Vagina (tissue), 2 donors: ENCODE data around the gene CCSER1. TPM values are rescaled to one million over a fixed set of nuclear protein-coding genes. Genes with fewer than 3 reads are reported as not detected.
"Not testable (repeated sequence)": the region's sequence is repeated elsewhere in the genome, so short reads cannot be mapped to it uniquely, and the experiment has no call there.

Source experiments
- DNase-seq, 2 donors: peaks; one replicate each; pipeline ENCODE4 v3.0.0-alpha.2; 2017; ENCODE audit errors: extremely low spot score in 2 of 2
- H3K27ac ChIP-seq: fragments of 200-600 bp; sonication (generic); one replicate; pipeline ENCODE4 v1.5.1; 2019
- H3K27me3 ChIP-seq: fragments of 200-600 bp; sonication (generic); one replicate; pipeline ENCODE4 v1.5.1; 2019
- H3K36me3 ChIP-seq, 2 donors: fragments of 200-600 bp; sonication (generic); one replicate each; pipeline ENCODE4 v1.5.1; 2017 to 2019
- H3K4me1 ChIP-seq: fragments of 200-600 bp; sonication (generic); one replicate; pipeline ENCODE4 v1.5.1; 2019
- H3K4me3 ChIP-seq, 2 donors: fragments of 200-600 bp; sonication (generic); 1 replicate in 1 of 2; 2 replicates in 1 of 2; pipeline ENCODE4 v1.5.1; 2016 to 2019
- H3K9me3 ChIP-seq: fragments of 200-600 bp; sonication (generic); one replicate; pipeline ENCODE4 v1.5.1; 2019
- POLR2A ChIP-seq, 2 donors: fragments of 450-650 bp; IDR thresholded peaks; one replicate each; pipeline ENCODE4 v1.6.1; 2017; ENCODE audit warnings: antibody characterized with exemption in 2 of 2, mild to moderate bottlenecking in 2 of 2, moderate library complexity in 2 of 2
- POLR2AphosphoS5 ChIP-seq, 2 donors: sonication (generic); formaldehyde crosslinking; IDR thresholded peaks; one replicate each; pipeline ENCODE4 v1.9.0; 2017; ENCODE audit warnings: antibody characterized with exemption in 2 of 2, mild to moderate bottlenecking in 2 of 2, low read depth in 1 of 2; ENCODE audit not compliant: insufficient read depth in 1 of 2
- intact Hi-C: fragments of 100-400 bp; cut with DNase I; formaldehyde crosslinking; loops from one replicate; pipeline ENCODE4 v1.15.1; 2023
- total RNA-seq: library from RNA; depleted of rRNA; stranded (reverse); fragments of >200 nt; gene quantifications from one replicate; pipeline ENCODE4 v1.2.3, GENCODE V29; 2016
- TF ChIP-seq, protein P1 (sequence below), 3 experiments: fragments of 450-650 bp in 2 of 3; fragments of 200-600 bp in 1 of 3; sonication (generic) in 1 of 3; IDR thresholded peaks; one replicate each; pipeline ENCODE4 v1.5.1; 2017 to 2019; ENCODE audit warnings: antibody characterized with exemption in 3 of 3, mild to moderate bottlenecking in 2 of 3, moderate library complexity in 2 of 3

CCSER1 gene
- total RNA-seq, 1 donor from 2014 or later: 8.1 TPM

DNA sequence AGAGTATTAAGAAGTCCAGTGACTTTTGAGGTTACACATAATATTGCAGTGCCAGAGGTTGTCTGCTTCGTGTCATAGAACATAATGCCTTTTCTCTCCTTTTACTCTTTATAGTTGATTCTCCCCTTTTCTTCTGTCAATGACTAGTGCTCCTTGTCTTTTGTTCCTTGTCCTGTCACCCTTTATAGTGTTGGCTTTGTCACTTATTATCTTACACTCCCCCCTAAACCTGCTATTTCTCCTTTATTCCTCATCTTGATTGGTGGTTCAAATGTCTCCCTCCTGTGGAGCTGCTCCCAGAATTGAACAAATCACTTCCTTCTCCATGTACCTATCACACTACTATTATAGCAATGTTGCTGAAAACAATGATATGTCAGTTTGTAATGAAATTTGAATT lies 1320.0 kb downstream of the CCSER1 start:
- H3K4me3 ChIP-seq: no peak overlapping the region
- TF ChIP-seq, protein P1, sequence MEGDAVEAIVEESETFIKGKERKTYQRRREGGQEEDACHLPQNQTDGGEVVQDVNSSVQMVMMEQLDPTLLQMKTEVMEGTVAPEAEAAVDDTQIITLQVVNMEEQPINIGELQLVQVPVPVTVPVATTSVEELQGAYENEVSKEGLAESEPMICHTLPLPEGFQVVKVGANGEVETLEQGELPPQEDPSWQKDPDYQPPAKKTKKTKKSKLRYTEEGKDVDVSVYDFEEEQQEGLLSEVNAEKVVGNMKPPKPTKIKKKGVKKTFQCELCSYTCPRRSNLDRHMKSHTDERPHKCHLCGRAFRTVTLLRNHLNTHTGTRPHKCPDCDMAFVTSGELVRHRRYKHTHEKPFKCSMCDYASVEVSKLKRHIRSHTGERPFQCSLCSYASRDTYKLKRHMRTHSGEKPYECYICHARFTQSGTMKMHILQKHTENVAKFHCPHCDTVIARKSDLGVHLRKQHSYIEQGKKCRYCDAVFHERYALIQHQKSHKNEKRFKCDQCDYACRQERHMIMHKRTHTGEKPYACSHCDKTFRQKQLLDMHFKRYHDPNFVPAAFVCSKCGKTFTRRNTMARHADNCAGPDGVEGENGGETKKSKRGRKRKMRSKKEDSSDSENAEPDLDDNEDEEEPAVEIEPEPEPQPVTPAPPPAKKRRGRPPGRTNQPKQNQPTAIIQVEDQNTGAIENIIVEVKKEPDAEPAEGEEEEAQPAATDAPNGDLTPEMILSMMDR (IDR thresholded peaks at IDR 0.05): no peak
- no peak for TF ChIP-seq POLR2A (IDR thresholded peaks at IDR 0.05)
- TF ChIP-seq POLR2AphosphoS5 (IDR thresholded peaks at IDR 0.05; ENCODE audit: insufficient read depth in 1 of 2, low read depth in 1 of 2): no peak
- H3K9me3 ChIP-seq: no peaks in the 10 kb centered on the region
- no peak overlapping the region for H3K27ac ChIP-seq
- no peaks in the 10 kb centered on the region for H3K27me3 ChIP-seq
- no peaks in the 10 kb centered on the region for H3K36me3 ChIP-seq
- no peaks in the 10 kb centered on the region for H3K4me1 ChIP-seq
- intact Hi-C loops: no loop called here
- no peak for DNase-seq

DNA sequence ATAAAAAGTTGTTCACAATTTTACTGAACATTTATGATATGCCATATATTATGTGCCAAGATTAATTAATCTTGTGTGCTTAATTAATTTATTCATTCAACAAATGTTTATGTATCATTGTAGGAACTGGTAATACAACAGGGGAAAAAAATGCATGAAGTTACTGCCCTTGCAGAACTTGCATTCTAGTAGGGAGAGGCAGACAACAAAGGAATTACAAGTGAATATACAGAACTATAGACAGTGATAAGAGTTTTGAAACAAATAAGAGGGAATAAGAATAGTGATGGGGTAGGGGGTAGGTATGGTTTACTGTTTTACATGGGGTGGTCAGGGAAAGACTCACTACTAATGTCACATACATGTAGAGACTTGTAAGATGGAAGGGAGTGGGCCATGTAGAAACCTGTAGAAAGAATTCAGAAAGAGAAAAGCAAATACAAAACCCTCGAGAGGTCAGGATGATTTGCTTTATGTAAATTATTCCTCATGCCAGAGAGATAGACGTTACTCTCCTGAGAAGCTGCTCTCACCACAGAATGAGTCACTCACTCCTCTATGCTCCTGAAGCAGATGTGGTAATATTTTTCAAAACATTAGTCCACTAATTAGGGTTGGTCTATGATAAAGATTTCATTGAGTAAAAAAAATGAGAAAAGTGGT lies 1321.6 kb downstream of the CCSER1 start:
- intact Hi-C loops: no loop called here
- Histone ChIP-seq H3K4me3 (no peak overlapping the region), H3K27me3 (no peaks in the 10 kb centered on the region), H3K36me3 (no peaks in the 10 kb centered on the region), H3K9me3 (no peaks in the 10 kb centered on the region), H3K27ac (no peak overlapping the region), H3K4me1 (no peaks in the 10 kb centered on the region)
- TF ChIP-seq POLR2A (IDR thresholded peaks at IDR 0.05): no peak
- TF ChIP-seq, protein P1 (IDR thresholded peaks at IDR 0.05): no peak
- DNase-seq: no peak

DNA sequence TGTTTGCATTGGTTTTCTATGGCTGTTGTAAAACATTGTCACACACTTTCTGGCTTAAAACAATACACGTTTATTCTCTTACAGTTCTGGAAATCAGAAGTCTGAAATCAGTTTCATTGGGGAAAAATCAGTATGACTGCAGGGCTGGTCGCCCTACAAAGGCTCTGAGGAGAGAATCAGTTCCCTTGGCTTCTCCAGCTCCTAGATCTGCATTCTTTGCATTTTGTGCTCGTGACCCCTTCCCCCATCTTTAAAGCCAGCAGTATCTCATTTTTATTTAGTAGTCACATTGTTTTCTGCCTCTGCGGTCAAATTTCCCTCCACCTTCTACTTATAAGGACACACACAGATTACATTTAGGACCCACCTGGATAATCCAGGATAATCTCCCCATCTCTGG lies 1326.9 kb downstream of the CCSER1 start:
- no peaks in the 10 kb centered on the region for H3K36me3 ChIP-seq
- intact Hi-C loops: no loop called here
- no peaks in the 10 kb centered on the region for H3K9me3 ChIP-seq

DNA sequence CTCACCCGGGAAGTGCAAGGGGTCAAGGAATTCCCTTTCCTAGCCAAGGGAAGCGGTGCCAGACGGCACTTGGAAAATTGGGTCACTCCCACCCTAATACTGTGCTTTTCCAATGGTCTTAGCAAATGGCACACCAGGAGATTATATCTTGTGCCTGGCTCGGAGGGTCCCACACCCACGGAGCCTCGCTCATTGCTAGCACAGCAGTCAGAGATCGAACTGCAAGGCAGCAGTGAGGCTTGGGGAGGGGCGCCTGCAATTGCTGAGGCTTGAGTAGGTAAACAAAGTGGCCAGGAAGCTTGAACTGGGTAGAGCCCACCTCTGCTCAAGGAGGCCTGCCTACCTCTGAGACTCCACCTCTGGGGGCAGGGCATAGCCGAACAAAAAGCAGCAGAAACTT lies 1335.4 kb downstream of the CCSER1 start:
- H3K27ac ChIP-seq, H3K27me3 ChIP-seq, H3K9me3 ChIP-seq, DNase-seq, H3K36me3 ChIP-seq, H3K4me1 ChIP-seq, intact Hi-C loops, H3K4me3 ChIP-seq: not testable (repeated sequence)

More for the DNA sequence above, 1326.9 kb downstream of the CCSER1 start:
- no peak for DNase-seq
- Histone ChIP-seq H3K4me1 (no peaks in the 10 kb centered on the region), H3K27me3 (no peaks in the 10 kb centered on the region), H3K4me3 (no peak overlapping the region), H3K27ac (no peak overlapping the region)
- TF ChIP-seq POLR2AphosphoS5 (IDR thresholded peaks at IDR 0.05; ENCODE audit: insufficient read depth in 1 of 2, low read depth in 1 of 2) (no peak), POLR2A (IDR thresholded peaks at IDR 0.05) (no peak)
- TF ChIP-seq, protein P1 (IDR thresholded peaks at IDR 0.05): no peak

DNA sequence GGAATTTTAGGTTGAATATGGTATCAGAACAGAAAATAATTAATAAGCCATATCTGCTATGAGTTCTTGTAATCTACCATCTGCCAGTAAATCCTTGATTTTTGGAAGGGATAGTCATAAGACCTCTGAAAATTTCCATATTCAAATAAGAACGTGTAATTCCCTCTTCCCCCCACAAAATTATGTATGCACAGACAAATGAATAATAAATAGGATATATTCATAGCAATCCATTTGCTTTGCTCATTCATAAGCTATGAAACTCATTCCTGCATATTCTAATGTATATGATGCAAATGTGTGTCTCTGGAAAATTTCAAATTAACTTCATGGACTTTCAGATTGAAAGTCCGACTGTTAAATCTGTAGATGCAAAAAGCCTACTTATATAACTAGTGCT lies 1343.5 kb downstream of the CCSER1 start:
- Histone ChIP-seq H3K36me3 (no peaks in the 10 kb centered on the region), H3K9me3 (no peaks in the 10 kb centered on the region), H3K27ac (no peak overlapping the region), H3K4me1 (no peaks in the 10 kb centered on the region), H3K27me3 (no peaks in the 10 kb centered on the region), H3K4me3 (no peak overlapping the region)
- TF ChIP-seq, protein P1 (IDR thresholded peaks at IDR 0.05): no peak
- intact Hi-C loops: no loop called here
- DNase-seq: no peak
